Fibroblast of upper back skin (primary cell): ENCODE results near the gene ZNF516.
"Not testable (repeated sequence)": the region's sequence is repeated elsewhere in the genome, so short reads cannot be mapped to it uniquely, and the experiment has no call there.

Experiments used
- DNase-seq: peaks from one replicate; pipeline ENCODE4 v3.0.0-alpha.2; 2013

ZNF516 gene

DNA sequence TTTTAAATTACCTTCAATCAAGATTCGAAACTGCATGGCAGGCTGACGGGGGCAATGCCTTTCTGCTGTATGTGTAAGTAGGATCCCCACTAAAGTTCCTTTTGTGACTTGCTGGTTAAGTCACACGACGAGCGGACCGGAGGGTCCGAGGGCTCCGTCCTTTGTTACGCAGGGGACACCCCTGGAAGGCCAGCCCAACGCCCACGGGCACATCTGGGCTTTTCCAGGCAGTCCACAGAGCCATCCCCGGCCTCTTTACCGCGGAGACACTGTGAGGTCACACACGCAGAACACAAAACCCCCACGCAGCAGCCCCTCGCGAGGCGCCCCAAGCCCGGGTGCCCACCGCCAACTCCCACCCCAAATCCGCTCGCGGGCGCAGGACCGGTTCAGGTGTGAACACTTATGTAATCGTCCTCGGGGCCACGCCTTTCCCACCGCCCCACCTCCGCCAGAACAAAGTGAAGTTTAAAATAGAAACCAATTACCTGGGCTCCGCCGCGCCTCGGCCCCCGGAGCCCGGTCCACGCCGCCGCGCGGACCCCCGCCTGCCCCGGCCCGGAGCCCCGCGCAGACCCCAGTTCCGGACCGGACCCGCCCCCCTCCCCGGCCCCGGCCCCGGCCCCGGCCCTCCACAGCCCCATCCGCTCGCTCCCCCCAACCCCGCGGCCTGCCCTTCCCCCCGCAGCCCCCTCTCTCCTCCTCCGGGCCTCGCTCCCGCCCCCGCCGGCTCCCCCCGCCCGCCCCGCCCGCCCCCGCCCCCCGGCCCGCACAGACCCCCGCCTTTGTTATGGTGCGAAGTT, 4.2 kb downstream of the ZNF516 start:
- no peak for DNase-seq

- no peak for DNase-seq
Measured at GRCh38 chr18:76490033-76490432, 5.0 kb downstream of the ZNF516 start.

DNA sequence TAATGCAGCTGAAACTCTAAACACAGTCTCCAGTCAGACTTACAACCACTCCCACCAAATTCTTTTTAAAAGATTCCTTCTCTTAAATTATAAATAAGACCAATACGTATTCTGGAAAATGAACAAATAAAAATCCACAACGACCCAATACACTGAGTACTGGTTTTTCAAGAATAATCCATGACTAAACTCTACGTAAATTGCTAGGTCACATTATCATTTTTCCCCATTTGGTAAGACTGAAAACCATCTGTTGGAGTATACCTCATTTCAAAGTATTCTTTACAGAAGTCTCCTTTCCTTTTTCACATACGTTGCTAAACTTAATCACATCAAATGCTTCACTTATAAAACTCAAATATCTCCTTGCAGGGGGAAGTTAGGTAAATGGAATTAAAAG, 6.0 kb downstream of the ZNF516 start:
- DNase-seq, result no peak

- DNase-seq, result peak; percentile 60
Measured at GRCh38 chr18:76488190-76488589, 6.9 kb downstream of the ZNF516 start.

DNA sequence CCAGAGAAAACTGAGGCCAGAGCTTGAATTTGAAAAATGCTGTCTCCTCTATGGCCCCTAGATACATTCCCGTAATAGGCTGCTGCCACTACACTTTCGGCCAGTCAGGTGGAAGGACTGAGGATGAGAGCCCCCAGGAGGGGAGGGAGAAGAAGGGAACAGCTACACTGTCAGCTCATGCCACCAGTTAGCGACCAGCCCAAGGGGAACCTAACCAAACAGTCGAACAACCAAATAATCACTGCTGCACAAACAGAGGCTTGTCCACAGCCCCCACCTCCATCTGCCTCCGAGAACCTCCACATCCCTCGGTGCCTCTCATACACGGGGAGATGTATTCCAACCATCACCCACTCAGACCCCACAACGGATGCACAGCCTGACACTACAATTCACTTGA, 7.3 kb downstream of the ZNF516 start:
- no peak for DNase-seq

DNA sequence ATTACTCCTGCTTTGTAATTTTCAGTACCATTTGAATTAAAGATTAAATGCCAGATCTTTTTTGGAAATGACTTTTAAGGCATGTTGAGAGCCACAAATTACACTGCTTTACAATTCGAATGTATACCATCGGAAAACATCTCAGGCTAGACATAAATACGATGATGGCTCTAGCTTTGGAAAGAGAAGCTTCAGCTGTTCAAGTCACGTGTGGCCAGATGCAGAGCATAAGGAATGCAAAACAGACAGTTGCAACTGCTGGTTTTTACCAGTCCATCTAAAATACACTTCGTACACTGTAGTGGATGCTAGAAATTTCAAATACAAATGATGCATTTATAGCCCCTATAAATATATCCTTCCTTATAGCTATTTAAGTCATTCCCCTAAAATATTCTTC, 8.0 kb downstream of the ZNF516 start:
- no peak for DNase-seq

- no peak for DNase-seq
Measured at GRCh38 chr18:76486574-76486973, 8.5 kb downstream of the ZNF516 start.

DNA sequence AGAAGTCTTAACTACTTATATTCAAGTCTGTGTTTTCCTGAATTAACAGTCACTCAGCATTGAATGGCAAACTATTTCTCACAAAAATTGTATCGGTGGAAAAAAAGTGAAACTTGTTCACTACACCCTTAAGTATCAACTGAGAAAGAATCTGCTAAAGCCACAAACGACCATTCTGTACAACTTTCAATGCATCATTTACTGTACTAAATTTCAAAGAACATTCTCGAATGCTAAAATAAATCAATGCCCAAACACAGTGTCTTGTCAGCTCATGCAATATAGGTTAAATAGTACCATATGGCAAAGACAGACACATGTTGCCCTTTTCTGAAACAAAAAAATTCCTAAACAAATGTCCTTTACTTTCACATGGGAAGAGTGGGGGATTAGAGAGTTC, 9.0 kb downstream of the ZNF516 start:
- peak; percentile 77 for DNase-seq

- DNase-seq, result no peak
Measured at GRCh38 chr18:76484749-76485387, 10.2 kb downstream of the ZNF516 start.

GRCh38 chr18:76483780-76484179, 11.3 kb downstream of the ZNF516 start:
- DNase-seq, result no peak

DNA sequence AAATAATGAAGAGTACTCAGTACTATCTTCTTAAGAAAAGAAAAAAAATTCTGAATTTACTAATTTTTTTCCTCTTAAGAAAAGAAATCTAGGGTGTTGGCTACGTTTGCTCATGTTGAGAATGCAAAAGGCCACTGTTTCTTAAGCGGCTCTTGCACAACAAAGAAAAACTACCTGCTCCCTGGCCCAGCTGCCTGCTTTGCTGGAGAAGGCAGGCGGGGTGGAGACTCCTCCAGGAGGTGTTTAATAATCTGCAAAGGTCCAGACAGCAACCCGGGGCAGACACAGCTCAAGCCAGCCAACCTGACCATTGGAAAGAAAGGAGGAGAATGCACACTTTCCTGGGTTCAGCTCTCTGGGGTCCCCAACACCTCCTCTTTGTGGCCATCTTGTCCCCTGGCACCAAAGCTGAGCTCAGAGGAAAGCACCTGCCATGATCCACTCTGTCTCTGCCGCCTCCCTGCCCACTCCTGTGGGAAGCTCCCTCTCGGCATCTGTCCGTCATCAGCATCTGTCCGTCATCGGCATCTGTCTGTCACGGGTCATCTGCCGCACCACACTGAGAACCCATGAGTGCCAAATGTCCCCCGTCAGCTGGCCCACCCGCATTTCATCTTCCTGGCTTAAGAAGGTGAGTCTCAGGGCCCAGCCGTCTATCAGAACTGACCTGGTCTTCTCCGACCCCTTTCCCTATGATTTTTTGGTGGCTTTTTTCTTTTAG, 11.9 kb downstream of the ZNF516 start:
- no peak for DNase-seq

GRCh38 chr18:76482267-76482666, 12.8 kb downstream of the ZNF516 start:
- no peak for DNase-seq

- DNase-seq, result no peak
Measured at GRCh38 chr18:76480913-76481312, 14.1 kb downstream of the ZNF516 start.

- DNase-seq, result no peak
Measured at GRCh38 chr18:76479351-76480238, 15.4 kb downstream of the ZNF516 start.

- peak; percentile 93 for DNase-seq
Measured at GRCh38 chr18:76476665-76477561, 18.1 kb downstream of the ZNF516 start.

DNA sequence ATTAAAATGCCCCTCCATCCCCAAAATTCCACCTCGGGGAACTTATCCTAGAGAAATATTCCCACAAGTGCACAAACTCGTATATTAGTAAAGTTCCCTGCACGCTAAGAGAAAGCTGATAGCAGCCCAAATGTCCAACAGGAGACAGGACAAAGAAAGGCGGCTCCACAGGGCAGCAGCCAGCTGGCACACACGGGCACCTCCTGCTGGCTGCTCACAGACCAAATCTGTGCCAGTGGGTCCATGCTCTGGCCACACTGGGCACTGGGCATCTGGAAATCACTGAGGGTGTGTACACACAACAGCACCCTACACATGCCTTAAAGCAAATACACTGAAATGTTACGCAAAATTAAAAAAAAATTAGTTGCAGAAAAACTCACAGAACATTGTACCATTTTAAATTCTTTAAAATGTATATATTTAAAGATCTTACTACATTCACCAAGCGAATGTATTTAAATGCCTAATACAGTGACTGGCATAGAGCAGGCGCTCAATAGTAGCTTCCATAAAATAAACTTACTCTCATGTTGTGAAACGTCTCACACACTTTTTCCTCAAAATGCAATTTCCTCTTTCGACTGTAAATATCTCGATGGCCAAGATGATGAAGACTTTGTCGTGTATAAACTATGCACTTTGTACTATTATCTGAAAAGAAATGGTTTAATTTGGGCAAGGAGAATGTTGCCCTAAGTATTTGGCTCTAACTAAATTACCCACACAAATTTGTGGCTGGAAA, 19.4 kb downstream of the ZNF516 start:
- no peak for DNase-seq

GRCh38 chr18:76474824-76475223, 20.2 kb downstream of the ZNF516 start:
- DNase-seq, result no peak

GRCh38 chr18:76473521-76473920, 21.5 kb downstream of the ZNF516 start:
- not testable (repeated sequence) for DNase-seq

DNA sequence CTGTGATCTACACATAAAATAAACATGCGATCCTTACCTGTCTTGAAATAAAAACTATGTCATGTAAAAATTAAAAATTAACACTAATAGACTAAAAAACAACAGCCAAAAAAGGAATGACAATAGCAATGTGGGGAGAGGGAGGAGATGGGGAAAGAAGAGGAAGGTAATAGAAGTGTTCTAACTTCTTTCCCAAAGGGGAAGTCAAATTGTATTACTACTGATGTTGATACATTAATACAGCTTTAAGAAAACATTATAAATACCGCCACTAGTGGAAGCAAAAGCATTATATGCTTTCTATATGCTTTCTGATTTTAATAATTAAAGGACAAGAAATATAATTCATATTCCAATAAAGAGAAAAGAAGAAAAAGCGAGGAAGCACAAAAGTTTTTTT, 22.2 kb downstream of the ZNF516 start:
- DNase-seq, result no peak

GRCh38 chr18:76471593-76471992, 23.4 kb downstream of the ZNF516 start:
- no peak for DNase-seq
